ENCODE measurements around the gene CYP2A6. TPM values are rescaled to one million over a fixed set of nuclear protein-coding genes. Genes with fewer than 3 reads are reported as not detected.

Gene CYP2A6
- polyA plus RNA-seq, 1 of the 3 experiments (the other 2 are of a cell fraction) = not detected

- no peak for TF ChIP-seq GATA2 (CRISPR knock-in tag; IDR thresholded peaks at IDR 0.05)
- no peak for TF ChIP-seq FOSL2 (IDR thresholded peaks at IDR 0.05; ENCODE audit: borderline replicate concordance, low read depth)
- no peak for TF ChIP-seq EP300 (IDR thresholded peaks at IDR 0.05; ENCODE audit: borderline replicate concordance in 1 of 2, low read depth in 1 of 2, low read length in 1 of 2)
- TF ChIP-seq NRF1 (IDR thresholded peaks at IDR 0.05; ENCODE audit: low read depth, low read length) = no peak
- peak; percentile 40 for TF ChIP-seq CHD2 (IDR thresholded peaks at IDR 0.05; ENCODE audit: low read length, partially characterized antibody)
- TF ChIP-seq YY1 (IDR thresholded peaks at IDR 0.05; ENCODE audit: low read depth) = no peak
- no peak for TF ChIP-seq ELF1 (IDR thresholded peaks at IDR 0.05)
- TF ChIP-seq, protein P1, sequence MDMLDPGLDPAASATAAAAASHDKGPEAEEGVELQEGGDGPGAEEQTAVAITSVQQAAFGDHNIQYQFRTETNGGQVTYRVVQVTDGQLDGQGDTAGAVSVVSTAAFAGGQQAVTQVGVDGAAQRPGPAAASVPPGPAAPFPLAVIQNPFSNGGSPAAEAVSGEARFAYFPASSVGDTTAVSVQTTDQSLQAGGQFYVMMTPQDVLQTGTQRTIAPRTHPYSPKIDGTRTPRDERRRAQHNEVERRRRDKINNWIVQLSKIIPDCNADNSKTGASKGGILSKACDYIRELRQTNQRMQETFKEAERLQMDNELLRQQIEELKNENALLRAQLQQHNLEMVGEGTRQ (IDR thresholded peaks at IDR 0.05; ENCODE audit: borderline replicate concordance, low read depth, low read length) = no peak
- TF ChIP-seq, protein P2, sequence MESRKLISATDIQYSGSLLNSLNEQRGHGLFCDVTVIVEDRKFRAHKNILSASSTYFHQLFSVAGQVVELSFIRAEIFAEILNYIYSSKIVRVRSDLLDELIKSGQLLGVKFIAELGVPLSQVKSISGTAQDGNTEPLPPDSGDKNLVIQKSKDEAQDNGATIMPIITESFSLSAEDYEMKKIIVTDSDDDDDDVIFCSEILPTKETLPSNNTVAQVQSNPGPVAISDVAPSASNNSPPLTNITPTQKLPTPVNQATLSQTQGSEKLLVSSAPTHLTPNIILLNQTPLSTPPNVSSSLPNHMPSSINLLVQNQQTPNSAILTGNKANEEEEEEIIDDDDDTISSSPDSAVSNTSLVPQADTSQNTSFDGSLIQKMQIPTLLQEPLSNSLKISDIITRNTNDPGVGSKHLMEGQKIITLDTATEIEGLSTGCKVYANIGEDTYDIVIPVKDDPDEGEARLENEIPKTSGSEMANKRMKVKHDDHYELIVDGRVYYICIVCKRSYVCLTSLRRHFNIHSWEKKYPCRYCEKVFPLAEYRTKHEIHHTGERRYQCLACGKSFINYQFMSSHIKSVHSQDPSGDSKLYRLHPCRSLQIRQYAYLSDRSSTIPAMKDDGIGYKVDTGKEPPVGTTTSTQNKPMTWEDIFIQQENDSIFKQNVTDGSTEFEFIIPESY (IDR thresholded peaks at IDR 0.05; ENCODE audit: borderline replicate concordance, low read depth) = no peak
- TF ChIP-seq EZH2phosphoT487 (IDR thresholded peaks at IDR 0.05; ENCODE audit: borderline replicate concordance, low read depth) = no peak
- TF ChIP-seq RCOR1 (IDR thresholded peaks at IDR 0.05; ENCODE audit: low read length) = peak; percentile 9; the same call in 1 of the 2 replicates
- TF ChIP-seq, protein P3, sequence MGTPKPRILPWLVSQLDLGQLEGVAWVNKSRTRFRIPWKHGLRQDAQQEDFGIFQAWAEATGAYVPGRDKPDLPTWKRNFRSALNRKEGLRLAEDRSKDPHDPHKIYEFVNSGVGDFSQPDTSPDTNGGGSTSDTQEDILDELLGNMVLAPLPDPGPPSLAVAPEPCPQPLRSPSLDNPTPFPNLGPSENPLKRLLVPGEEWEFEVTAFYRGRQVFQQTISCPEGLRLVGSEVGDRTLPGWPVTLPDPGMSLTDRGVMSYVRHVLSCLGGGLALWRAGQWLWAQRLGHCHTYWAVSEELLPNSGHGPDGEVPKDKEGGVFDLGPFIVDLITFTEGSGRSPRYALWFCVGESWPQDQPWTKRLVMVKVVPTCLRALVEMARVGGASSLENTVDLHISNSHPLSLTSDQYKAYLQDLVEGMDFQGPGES (IDR thresholded peaks at IDR 0.05; ENCODE audit: low read depth, low read length) = no peak
- TF ChIP-seq, protein P4, sequence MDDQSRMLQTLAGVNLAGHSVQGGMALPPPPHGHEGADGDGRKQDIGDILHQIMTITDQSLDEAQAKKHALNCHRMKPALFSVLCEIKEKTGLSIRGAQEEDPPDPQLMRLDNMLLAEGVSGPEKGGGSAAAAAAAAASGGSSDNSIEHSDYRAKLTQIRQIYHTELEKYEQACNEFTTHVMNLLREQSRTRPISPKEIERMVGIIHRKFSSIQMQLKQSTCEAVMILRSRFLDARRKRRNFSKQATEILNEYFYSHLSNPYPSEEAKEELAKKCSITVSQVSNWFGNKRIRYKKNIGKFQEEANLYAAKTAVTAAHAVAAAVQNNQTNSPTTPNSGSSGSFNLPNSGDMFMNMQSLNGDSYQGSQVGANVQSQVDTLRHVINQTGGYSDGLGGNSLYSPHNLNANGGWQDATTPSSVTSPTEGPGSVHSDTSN (IDR thresholded peaks at IDR 0.05) = peak; percentile 90
- TF ChIP-seq SMC3 (IDR thresholded peaks at IDR 0.05; ENCODE audit: low read depth, low read length) = peak; percentile 83
- no peak for TF ChIP-seq USF1 (IDR thresholded peaks at IDR 0.05; ENCODE audit: borderline replicate concordance, low read depth)
- no peak for TF ChIP-seq JUND (IDR thresholded peaks at IDR 0.05)
- TF ChIP-seq, protein P5, sequence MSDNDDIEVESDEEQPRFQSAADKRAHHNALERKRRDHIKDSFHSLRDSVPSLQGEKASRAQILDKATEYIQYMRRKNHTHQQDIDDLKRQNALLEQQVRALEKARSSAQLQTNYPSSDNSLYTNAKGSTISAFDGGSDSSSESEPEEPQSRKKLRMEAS (IDR thresholded peaks at IDR 0.05; ENCODE audit: low read depth) = peak; percentile 45; the same call in 1 of the 2 replicates
- peak; percentile 10; the same call in 1 of the 2 replicates for TF ChIP-seq TAF1 (IDR thresholded peaks at IDR 0.05; ENCODE audit: borderline replicate concordance, low read depth, low read length)
- peak; percentile 13; the same call in 1 of the 2 replicates for TF ChIP-seq TCF12 (IDR thresholded peaks at IDR 0.05)
These were observed 43.7 kb downstream of the CYP2A6 start (continued) for GRCh38 chr19:40806423-40807146.

Data from SK-N-SH (cell line).